ENCODE data around the gene DAG1. TPM values are rescaled to one million over a fixed set of nuclear protein-coding genes. Genes with fewer than 3 reads are reported as not detected.
A peak's percentile ranks its signal among the peaks of the same experiment; 100 is the strongest.

The DAG1 gene
- total RNA-seq, 2 donors from 2014 or later, result 145 to 176 TPM

DNA sequence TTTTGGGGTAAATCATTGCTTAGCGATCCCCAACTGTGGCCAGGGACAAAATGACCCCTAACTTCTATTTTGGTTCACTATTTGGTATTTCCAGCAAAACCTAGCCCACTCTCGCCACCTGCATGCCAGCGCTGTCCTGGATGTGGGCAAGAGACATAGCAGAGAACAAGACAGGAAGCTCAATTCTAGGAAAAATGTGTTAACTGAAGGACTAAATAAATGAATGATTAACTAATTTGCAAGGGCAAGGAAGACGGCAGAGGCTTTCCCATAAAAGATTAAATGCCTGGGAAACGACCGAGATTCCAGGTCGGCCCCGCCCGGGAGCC, 41.4 kb upstream of the DAG1 start:
- Histone ChIP-seq H3K36me3 (ENCODE audit: control insufficient read depth, insufficient read depth, low read length) (no peaks in the 10 kb centered on the region), H3K27ac (ENCODE audit: low read depth, low read length) (no peak overlapping the region), H3K4me3 (ENCODE audit: low read length) (peak overlapping the region; percentile 79), H3K27me3 (ENCODE audit: control insufficient read depth, insufficient read depth, low read length, poor library complexity, severe bottlenecking) (no peaks in the 10 kb centered on the region), H3K4me1 (ENCODE audit: control insufficient read depth, insufficient read depth, low read length) (no peaks in the 10 kb centered on the region), H3K9ac (ENCODE audit: extremely low read depth, low read length, poor library complexity, severe bottlenecking) (peak overlapping the region; percentile 79), H3K9me3 (ENCODE audit: control insufficient read depth, low read length) (no peaks in the 10 kb centered on the region)
- TF ChIP-seq, protein P1, sequence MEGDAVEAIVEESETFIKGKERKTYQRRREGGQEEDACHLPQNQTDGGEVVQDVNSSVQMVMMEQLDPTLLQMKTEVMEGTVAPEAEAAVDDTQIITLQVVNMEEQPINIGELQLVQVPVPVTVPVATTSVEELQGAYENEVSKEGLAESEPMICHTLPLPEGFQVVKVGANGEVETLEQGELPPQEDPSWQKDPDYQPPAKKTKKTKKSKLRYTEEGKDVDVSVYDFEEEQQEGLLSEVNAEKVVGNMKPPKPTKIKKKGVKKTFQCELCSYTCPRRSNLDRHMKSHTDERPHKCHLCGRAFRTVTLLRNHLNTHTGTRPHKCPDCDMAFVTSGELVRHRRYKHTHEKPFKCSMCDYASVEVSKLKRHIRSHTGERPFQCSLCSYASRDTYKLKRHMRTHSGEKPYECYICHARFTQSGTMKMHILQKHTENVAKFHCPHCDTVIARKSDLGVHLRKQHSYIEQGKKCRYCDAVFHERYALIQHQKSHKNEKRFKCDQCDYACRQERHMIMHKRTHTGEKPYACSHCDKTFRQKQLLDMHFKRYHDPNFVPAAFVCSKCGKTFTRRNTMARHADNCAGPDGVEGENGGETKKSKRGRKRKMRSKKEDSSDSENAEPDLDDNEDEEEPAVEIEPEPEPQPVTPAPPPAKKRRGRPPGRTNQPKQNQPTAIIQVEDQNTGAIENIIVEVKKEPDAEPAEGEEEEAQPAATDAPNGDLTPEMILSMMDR (conservative IDR thresholded peaks at IDR 0.05), result no peak
- Mint-ChIP-seq H3K27ac (peak overlapping the region; percentile 92), H3K27me3 (ENCODE audit: insufficient read depth) (no peaks in the 10 kb centered on the region), H3K4me1 (no peaks in the 10 kb centered on the region), H3K36me3 (ENCODE audit: low read depth) (peaks cover 8% of the 10 kb centered on the region), H3K9me3 (no peaks in the 10 kb centered on the region), H3K4me3 (peak overlapping the region; percentile 84)
- DNase-seq, result no peak
- 19 to 20% methylated on average over 8 to 9 of the region's 9 CpGs for WGBS, 2 experiments (ENCODE audit: insufficient coverage in 1 of 2, insufficient read length in 1 of 2)

DNA sequence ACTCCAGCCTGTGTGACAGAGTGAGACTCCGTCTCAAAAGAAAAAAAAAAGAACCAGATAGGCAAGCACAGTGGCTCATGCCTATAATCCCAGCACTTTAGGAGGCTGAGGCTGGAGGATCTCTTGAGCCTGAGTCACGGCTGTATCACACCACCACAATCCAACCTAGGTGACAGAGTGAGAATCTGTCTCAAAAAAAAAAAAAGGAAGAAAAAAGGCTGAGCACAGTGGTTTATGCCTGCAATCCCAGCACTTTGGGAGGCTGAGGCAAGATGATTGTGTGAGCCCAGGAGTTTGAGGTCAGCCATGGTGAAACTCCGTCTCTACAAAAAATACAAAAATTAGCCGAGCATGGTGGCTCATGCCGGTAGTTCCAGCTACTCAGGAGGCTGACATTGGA, 35.3 kb upstream of the DAG1 start:
- H3K4me1 ChIP-seq (ENCODE audit: control insufficient read depth, insufficient read depth, low read length), result no peaks in the 10 kb centered on the region
- no peaks in the 10 kb centered on the region for H3K36me3 ChIP-seq (ENCODE audit: control insufficient read depth, insufficient read depth, low read length)
- Mint-ChIP-seq H3K4me3 (no peak overlapping the region), H3K27ac (no peak overlapping the region), H3K9me3 (no peaks in the 10 kb centered on the region), H3K36me3 (ENCODE audit: low read depth) (no peaks in the 10 kb centered on the region), H3K27me3 (ENCODE audit: insufficient read depth) (peaks cover 1% of the 10 kb centered on the region), H3K4me1 (no peaks in the 10 kb centered on the region)
- TF ChIP-seq, protein P1 (conservative IDR thresholded peaks at IDR 0.05), result no peak
- WGBS, 2 experiments (ENCODE audit: insufficient coverage in 1 of 2, insufficient read length in 1 of 2), result 85 to 100% methylated on average over 3 to 5 of the region's 5 CpGs
- H3K9ac ChIP-seq (ENCODE audit: extremely low read depth, low read length, poor library complexity, severe bottlenecking), result no peak overlapping the region
- no peak for DNase-seq
- no peaks in the 10 kb centered on the region for H3K27me3 ChIP-seq (ENCODE audit: control insufficient read depth, insufficient read depth, low read length, poor library complexity, severe bottlenecking)
- no peak overlapping the region for H3K27ac ChIP-seq (ENCODE audit: low read depth, low read length)
- H3K4me3 ChIP-seq (ENCODE audit: low read length), result no peak overlapping the region
- H3K9me3 ChIP-seq (ENCODE audit: control insufficient read depth, low read length), result no peaks in the 10 kb centered on the region

DNA sequence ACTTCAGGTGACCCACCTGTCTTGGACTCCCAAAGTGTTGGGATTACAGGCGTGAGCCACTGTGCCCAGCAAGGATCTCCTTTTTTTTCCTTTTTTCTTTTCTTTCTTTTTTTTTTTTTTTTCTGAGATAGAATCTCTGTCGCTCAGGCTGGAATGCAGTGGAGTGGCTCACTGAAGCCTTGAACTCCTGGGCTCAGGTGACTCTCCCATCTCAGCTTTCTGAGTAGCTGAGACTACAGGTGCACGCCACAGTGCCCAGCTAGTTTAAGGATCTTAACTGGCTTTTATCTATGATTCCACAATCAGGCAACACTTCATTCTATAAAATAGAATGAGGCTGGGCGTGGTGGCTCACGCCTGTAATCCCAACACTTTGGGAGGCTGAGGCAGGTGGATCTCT, 24.7 kb upstream of the DAG1 start:
- Histone ChIP-seq H3K27ac (ENCODE audit: low read depth, low read length) (no peak overlapping the region), H3K36me3 (ENCODE audit: control insufficient read depth, insufficient read depth, low read length) (no peaks in the 10 kb centered on the region), H3K27me3 (ENCODE audit: control insufficient read depth, insufficient read depth, low read length, poor library complexity, severe bottlenecking) (no peaks in the 10 kb centered on the region), H3K9me3 (ENCODE audit: control insufficient read depth, low read length) (no peaks in the 10 kb centered on the region), H3K9ac (ENCODE audit: extremely low read depth, low read length, poor library complexity, severe bottlenecking) (no peak overlapping the region), H3K4me3 (ENCODE audit: low read length) (no peak overlapping the region), H3K4me1 (ENCODE audit: control insufficient read depth, insufficient read depth, low read length) (no peaks in the 10 kb centered on the region)
- Mint-ChIP-seq H3K4me1 (no peaks in the 10 kb centered on the region), H3K4me3 (no peak overlapping the region), H3K27me3 (ENCODE audit: insufficient read depth) (no peaks in the 10 kb centered on the region), H3K36me3 (ENCODE audit: low read depth) (no peaks in the 10 kb centered on the region), H3K27ac (no peak overlapping the region), H3K9me3 (no peaks in the 10 kb centered on the region)
- TF ChIP-seq, protein P1 (conservative IDR thresholded peaks at IDR 0.05), result no peak
- no peak for DNase-seq
- 87 to 88% methylated on average over 3 to 5 of the region's 5 CpGs for WGBS, 2 experiments (ENCODE audit: insufficient coverage in 1 of 2, insufficient read length in 1 of 2)
